ENCODE data around the gene PHACTR3. TPM values are rescaled to one million over a fixed set of nuclear protein-coding genes. Genes with fewer than 3 reads are reported as not detected.

The PHACTR3 gene
- total RNA-seq, 4 donors from 2014 or later = 0.26 to 3.2 (median 0.57) TPM

GRCh38 chr20:59756241-59756640 lies 151.9 kb downstream of the PHACTR3 start:
- intact Hi-C loops (cut with DNase I; ENCODE audit: low total_unique reads) = no loop called here
- TF ChIP-seq CTCF (IDR thresholded peaks at IDR 0.05) (no peak), POLR2A (IDR thresholded peaks at IDR 0.05) (no peak)
- Histone ChIP-seq H3K4me1 (no peaks in the 10 kb centered on the region), H3K27ac (no peak overlapping the region), H3K4me3 (no peak overlapping the region), H3K27me3 (no peaks in the 10 kb centered on the region), H3K36me3 (no peaks in the 10 kb centered on the region), H3K9me3 (no peaks in the 10 kb centered on the region)
- no peak for DNase-seq

DNA sequence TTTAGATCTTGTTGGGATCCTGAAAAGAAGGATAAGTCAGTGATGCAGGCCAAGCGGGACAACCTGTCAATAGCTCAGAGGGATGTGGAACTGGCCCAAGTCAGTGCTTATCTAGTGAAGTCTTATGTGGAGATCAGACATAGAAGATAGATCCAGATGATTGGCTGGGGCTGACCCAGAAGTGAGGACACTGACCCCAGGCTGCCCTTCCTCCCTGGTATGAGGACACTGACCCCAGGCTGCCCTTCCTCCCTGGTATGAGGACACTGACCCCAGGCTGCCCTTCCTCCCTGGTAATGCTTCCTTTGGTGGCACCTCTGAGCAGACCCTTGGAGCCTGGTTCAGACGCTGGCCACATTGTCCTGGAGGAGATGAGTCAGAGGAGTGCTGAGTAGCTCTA lies 159.7 kb downstream of the PHACTR3 start:
- Histone ChIP-seq H3K4me1 (no peaks in the 10 kb centered on the region), H3K36me3 (no peaks in the 10 kb centered on the region), H3K9me3 (no peaks in the 10 kb centered on the region), H3K27me3 (no peaks in the 10 kb centered on the region), H3K27ac (no peak overlapping the region), H3K4me3 (no peak overlapping the region)
- DNase-seq = no peak
- TF ChIP-seq POLR2A (IDR thresholded peaks at IDR 0.05) (no peak), CTCF (IDR thresholded peaks at IDR 0.05) (no peak)
- intact Hi-C loops (cut with DNase I; ENCODE audit: low total_unique reads) = no loop called here

GRCh38 chr20:59765599-59766177 lies 161.3 kb downstream of the PHACTR3 start:
- no peak overlapping the region for H3K4me3 ChIP-seq
- no peaks in the 10 kb centered on the region for H3K4me1 ChIP-seq
- H3K9me3 ChIP-seq = no peaks in the 10 kb centered on the region
- H3K36me3 ChIP-seq = no peaks in the 10 kb centered on the region
- no peaks in the 10 kb centered on the region for H3K27me3 ChIP-seq
- no peak for TF ChIP-seq CTCF (IDR thresholded peaks at IDR 0.05)
- TF ChIP-seq POLR2A (IDR thresholded peaks at IDR 0.05) = no peak
- H3K27ac ChIP-seq = no peak overlapping the region
- no peak for DNase-seq
- intact Hi-C loops (cut with DNase I; ENCODE audit: low total_unique reads) = no loop called here

DNA sequence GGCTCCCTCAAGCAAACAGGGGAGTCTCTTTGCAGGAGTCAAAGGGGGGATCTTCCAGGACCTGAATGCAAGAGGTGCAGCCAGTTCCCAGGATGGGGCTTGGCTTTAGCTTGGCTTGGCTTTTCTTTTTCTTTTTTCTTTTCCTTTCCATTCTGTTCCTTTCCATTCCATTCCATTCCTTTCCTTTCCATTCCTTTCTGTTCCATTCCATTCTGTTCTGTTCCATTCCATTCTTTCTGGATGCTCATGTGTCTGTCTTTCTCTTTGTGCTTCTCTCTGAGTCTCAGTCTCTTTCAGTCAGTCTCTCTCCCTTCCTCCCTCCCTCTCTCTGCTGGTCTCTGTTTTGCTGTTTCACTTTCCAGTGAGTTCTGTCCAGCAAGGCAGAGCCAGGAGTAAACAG lies 163.3 kb downstream of the PHACTR3 start:
- H3K4me1 ChIP-seq = no peaks in the 10 kb centered on the region
- no peaks in the 10 kb centered on the region for H3K36me3 ChIP-seq
- H3K9me3 ChIP-seq = no peaks in the 10 kb centered on the region
- TF ChIP-seq CTCF (IDR thresholded peaks at IDR 0.05) = no peak
- H3K27ac ChIP-seq = no peak overlapping the region
- intact Hi-C loops (cut with DNase I; ENCODE audit: low total_unique reads) = no loop called here
- no peaks in the 10 kb centered on the region for H3K27me3 ChIP-seq
- no peak for DNase-seq
- no peak overlapping the region for H3K4me3 ChIP-seq

DNA sequence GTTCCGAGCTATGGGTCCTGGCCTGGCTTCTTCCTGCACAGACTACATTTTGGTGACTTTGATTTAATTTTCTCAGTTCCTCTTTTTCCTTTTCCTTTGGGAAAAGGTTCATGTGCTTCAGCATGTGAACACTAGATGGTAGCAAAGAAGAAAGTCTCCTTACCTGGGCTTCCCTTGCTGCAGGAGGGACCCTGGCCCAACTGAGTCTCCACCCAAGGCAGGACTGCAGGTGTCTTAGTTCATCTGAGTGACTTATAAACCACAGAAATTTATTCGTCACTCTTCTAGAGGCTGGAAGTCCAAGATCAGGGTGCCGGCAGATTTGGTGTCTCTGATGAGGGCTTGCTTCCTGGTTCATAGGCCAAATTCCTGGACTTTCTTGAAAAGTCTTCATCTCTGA lies 165.9 kb downstream of the PHACTR3 start:
- H3K9me3 ChIP-seq = no peaks in the 10 kb centered on the region
- TF ChIP-seq CTCF (IDR thresholded peaks at IDR 0.05) (no peak), POLR2A (IDR thresholded peaks at IDR 0.05) (no peak)
- intact Hi-C loops (cut with DNase I; ENCODE audit: low total_unique reads) = no loop called here
- H3K4me1 ChIP-seq = no peaks in the 10 kb centered on the region
- no peak overlapping the region for H3K4me3 ChIP-seq
- no peak overlapping the region for H3K27ac ChIP-seq
- no peak for DNase-seq
- no peaks in the 10 kb centered on the region for H3K36me3 ChIP-seq
- H3K27me3 ChIP-seq = no peaks in the 10 kb centered on the region
